Right lobe of liver (tissue), 4 donors: Measurements from ENCODE around the gene TTC9B.

Experiments used
- POLR2A ChIP-seq: fragments of 450-650 bp; IDR thresholded peaks from one replicate; pipeline ENCODE4 v1.6.1; 2017; ENCODE audit warnings: antibody characterized with exemption, mild to moderate bottlenecking
- TF ChIP-seq, protein P1 (sequence below), 4 donors: fragments of 200-600 bp in 3 of 4; fragments of 450-650 bp in 1 of 4; IDR thresholded peaks; one replicate each; pipeline versions ENCODE4 v1.5.1 to v1.8.0; 2016 to 2022; ENCODE audit warnings: antibody characterized with exemption in 4 of 4, mild to moderate bottlenecking in 2 of 4
- donor health status: DM: no; HTN: no; CAD: no.
- donor health status: DM: no; HTN: no; CAD: no.
- donor health status: DM: no; HTN: yes; CAD: no.

DNA sequence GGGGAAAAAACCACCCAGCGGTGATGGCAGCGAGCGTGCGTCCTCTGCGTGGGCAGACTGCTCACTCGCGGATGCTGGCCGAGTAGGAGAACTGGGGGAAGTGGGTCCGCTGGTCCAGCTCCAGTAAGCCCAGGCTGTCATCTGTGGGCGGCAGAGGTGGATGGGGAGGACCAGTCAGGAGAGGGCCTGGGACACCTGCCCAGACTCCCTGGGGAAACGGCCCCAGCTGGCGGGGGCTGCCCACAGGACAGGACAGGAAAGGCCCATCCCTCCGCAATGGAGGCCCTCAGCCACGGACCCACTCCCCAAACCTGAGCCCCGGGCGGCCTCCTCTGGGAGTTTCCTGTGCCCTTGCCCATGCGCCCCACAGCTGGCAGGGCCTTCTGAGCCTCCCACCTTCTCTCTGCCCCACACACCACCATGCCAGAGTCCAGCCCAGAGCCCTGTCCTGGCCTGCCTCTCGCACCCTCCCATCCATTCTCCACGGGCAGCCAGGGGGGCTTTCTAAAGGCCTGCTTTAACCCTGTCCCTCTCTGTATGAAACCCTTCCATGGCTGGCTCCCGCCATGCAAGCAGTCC is 15.7 kb upstream of the TTC9B start:
- TF ChIP-seq, protein P1, sequence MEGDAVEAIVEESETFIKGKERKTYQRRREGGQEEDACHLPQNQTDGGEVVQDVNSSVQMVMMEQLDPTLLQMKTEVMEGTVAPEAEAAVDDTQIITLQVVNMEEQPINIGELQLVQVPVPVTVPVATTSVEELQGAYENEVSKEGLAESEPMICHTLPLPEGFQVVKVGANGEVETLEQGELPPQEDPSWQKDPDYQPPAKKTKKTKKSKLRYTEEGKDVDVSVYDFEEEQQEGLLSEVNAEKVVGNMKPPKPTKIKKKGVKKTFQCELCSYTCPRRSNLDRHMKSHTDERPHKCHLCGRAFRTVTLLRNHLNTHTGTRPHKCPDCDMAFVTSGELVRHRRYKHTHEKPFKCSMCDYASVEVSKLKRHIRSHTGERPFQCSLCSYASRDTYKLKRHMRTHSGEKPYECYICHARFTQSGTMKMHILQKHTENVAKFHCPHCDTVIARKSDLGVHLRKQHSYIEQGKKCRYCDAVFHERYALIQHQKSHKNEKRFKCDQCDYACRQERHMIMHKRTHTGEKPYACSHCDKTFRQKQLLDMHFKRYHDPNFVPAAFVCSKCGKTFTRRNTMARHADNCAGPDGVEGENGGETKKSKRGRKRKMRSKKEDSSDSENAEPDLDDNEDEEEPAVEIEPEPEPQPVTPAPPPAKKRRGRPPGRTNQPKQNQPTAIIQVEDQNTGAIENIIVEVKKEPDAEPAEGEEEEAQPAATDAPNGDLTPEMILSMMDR (IDR thresholded peaks at IDR 0.05), result no peak
- no peak for TF ChIP-seq POLR2A
